Type B pancreatic cell (in vitro differentiated cells): Measurements from ENCODE around the gene KRT76. TPM values are rescaled to one million over a fixed set of nuclear protein-coding genes. Genes with fewer than 3 reads are reported as not detected.

Source experiments
- DNase-seq: peaks from one replicate; pipeline ENCODE4 v3.0.0; 2021; ENCODE audit warnings: mixed read lengths; ENCODE audit not compliant: unreplicated experiment; ENCODE audit errors: extremely low spot score
- H3K27ac Mint-ChIP-seq: 2 replicates; pipeline ENCODE4 v1.8.0; 2021; ENCODE audit warnings: mild to moderate bottlenecking, mixed read lengths
- H3K27me3 Mint-ChIP-seq: 2 replicates; pipeline ENCODE4 v1.8.0; 2021; ENCODE audit warnings: mixed read lengths
- H3K36me3 Mint-ChIP-seq: 2 replicates; pipeline ENCODE4 v1.8.0; 2021; ENCODE audit warnings: mixed read lengths
- H3K4me1 Mint-ChIP-seq: one replicate; pipeline ENCODE4 v1.8.0; 2021; ENCODE audit warnings: mixed read lengths; ENCODE audit not compliant: unreplicated experiment
- H3K4me3 Mint-ChIP-seq: 2 replicates; pipeline ENCODE4 v1.8.0; 2021; ENCODE audit warnings: mild to moderate bottlenecking, mixed read lengths
- H3K9me3 Mint-ChIP-seq: 2 replicates; pipeline ENCODE4 v1.8.0; 2021; ENCODE audit warnings: mixed read lengths
- CTCF ChIP-seq: fragments of 200-600 bp; sonication (generic); conservative IDR thresholded peaks from 2 replicates; pipeline ENCODE4 v1.5.0; 2021; ENCODE audit warnings: antibody characterized with exemption, mild to moderate bottlenecking
- total RNA-seq: library from RNA; stranded (reverse); gene quantifications from 2 replicates; pipeline ENCODE4 v1.2.1, GENCODE V29; 2021; ENCODE audit warnings: low replicate concordance

KRT76 gene
- total RNA-seq, 1 donor from 2014 or later: not detected

GRCh38 chr12:52757449-52758176, 19.5 kb downstream of the KRT76 start:
- no peaks in the 10 kb centered on the region for H3K4me1 Mint-ChIP-seq
- no peak for DNase-seq
- peaks cover 27% of the 10 kb centered on the region for H3K27me3 Mint-ChIP-seq
- no peak for TF ChIP-seq CTCF
- H3K27ac Mint-ChIP-seq: no peak overlapping the region
- H3K4me3 Mint-ChIP-seq: no peak overlapping the region
- no peaks in the 10 kb centered on the region for H3K36me3 Mint-ChIP-seq
- no peaks in the 10 kb centered on the region for H3K9me3 Mint-ChIP-seq

GRCh38 chr12:52756281-52756960, 20.7 kb downstream of the KRT76 start:
- H3K36me3 Mint-ChIP-seq: no peaks in the 10 kb centered on the region
- H3K27ac Mint-ChIP-seq: no peak overlapping the region
- peaks cover 35% of the 10 kb centered on the region for H3K27me3 Mint-ChIP-seq
- DNase-seq: no peak
- TF ChIP-seq CTCF: no peak
- H3K9me3 Mint-ChIP-seq: no peaks in the 10 kb centered on the region
- no peak overlapping the region for H3K4me3 Mint-ChIP-seq
- H3K4me1 Mint-ChIP-seq: no peaks in the 10 kb centered on the region

GRCh38 chr12:52755533-52755932, 21.6 kb downstream of the KRT76 start:
- Mint-ChIP-seq H3K27ac (no peak overlapping the region), H3K36me3 (no peaks in the 10 kb centered on the region), H3K4me1 (no peaks in the 10 kb centered on the region), H3K27me3 (peaks cover 44% of the 10 kb centered on the region), H3K9me3 (no peaks in the 10 kb centered on the region), H3K4me3 (no peak overlapping the region)
- no peak for DNase-seq
- no peak for TF ChIP-seq CTCF

- no peak overlapping the region for H3K27ac Mint-ChIP-seq
- H3K4me3 Mint-ChIP-seq: no peak overlapping the region
- no peaks in the 10 kb centered on the region for H3K36me3 Mint-ChIP-seq
- H3K9me3 Mint-ChIP-seq: no peaks in the 10 kb centered on the region
- no peaks in the 10 kb centered on the region for H3K4me1 Mint-ChIP-seq
- no peak for DNase-seq
- TF ChIP-seq CTCF: no peak
- peaks cover 55% of the 10 kb centered on the region for H3K27me3 Mint-ChIP-seq
These were observed 23.0 kb downstream of the KRT76 start for GRCh38 chr12:52754135-52754534.

- TF ChIP-seq CTCF: no peak
- Mint-ChIP-seq H3K27me3 (peaks cover 62% of the 10 kb centered on the region), H3K36me3 (no peaks in the 10 kb centered on the region), H3K4me3 (no peak overlapping the region), H3K4me1 (no peaks in the 10 kb centered on the region), H3K27ac (no peak overlapping the region), H3K9me3 (no peaks in the 10 kb centered on the region)
- no peak for DNase-seq
These were observed 23.9 kb downstream of the KRT76 start for GRCh38 chr12:52753283-52753682.
